Stimulated activated CD4-positive, alpha-beta T cell treated with anti-CD3 and anti-CD28 coated beads, Interleukin-12 subunit alpha, Interleukin-12 subunit beta, amount 100 ng/mL, for 24 hours (primary cell): ENCODE results near the gene TP73.
A peak's percentile ranks its signal among the peaks of the same experiment; 100 is the strongest.

ENCODE experiments used
- DNase-seq, 2 experiments: peaks; one replicate each; pipeline ENCODE4 v3.0.0-alpha.2; 2020; ENCODE audit warnings: low read depth in 2 of 2

Gene TP73

DNA sequence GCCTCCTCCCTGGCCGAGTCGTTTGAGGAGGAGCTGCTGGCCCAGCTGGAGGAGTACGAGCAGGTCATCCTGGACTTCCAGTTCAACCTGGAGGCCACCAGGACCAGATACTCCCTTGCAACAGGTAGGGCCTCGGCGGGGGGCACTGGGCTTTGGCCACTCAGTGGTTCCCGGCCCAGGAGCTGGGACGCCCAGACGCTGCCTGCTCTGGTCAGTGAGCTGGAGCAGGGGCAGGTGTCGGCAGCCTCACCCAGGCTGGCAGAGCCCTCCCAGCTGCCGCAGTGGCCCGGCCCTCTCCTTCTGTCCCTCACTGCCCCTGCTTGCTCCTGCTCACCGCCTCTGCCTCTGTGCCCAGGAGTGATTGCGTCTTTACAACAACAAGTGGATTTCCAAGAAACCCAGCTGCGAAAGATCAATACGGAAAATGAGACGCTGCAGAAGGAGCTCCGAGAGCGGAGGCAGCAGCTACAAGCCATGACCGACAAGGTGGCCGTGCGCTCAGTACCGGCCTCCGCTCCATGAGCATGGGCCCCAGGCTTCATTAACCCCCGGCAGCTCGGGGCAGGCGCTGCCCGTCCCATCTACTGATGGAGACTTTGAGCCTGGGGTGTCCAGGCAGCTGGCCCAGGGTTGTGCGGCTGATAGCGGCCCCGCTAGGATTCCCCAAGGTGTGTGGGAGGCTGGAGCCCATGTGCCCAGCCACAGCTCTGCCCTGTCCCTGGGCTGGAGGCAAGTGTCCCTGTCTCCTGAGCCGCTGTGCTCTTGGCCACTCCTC lies 111.2 kb downstream of the TP73 start:
- no peak for DNase-seq

DNA sequence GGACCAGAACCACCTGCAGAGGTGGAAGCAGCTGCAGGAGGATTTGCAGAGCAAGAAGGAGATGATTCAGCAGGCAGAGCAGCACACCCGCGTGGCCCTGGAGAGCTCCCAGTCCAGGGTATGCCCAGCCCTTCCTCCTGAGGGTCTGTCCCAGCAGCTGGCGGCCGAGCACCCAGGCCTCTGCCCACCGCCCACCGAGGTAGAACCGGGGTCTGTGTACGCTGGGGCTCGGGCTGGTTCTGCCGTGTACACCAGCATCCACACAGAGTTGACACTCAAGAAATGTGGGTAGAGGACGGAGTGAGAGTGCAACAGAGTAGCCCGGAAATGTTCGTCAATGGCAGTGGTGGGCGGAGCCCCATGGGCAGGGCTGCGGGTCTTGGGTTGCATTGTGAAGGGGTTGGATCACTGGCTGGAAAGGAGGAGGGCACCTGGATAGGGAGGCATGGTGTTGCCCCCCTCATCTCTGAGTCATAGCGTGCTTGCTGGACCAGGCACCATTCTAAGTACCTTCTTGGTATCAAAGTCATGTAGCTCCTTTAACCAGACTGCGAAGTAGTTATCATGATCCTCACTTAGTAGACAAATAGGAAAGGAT lies 115.1 kb downstream of the TP73 start:
- DNase-seq, result no peak

DNA sequence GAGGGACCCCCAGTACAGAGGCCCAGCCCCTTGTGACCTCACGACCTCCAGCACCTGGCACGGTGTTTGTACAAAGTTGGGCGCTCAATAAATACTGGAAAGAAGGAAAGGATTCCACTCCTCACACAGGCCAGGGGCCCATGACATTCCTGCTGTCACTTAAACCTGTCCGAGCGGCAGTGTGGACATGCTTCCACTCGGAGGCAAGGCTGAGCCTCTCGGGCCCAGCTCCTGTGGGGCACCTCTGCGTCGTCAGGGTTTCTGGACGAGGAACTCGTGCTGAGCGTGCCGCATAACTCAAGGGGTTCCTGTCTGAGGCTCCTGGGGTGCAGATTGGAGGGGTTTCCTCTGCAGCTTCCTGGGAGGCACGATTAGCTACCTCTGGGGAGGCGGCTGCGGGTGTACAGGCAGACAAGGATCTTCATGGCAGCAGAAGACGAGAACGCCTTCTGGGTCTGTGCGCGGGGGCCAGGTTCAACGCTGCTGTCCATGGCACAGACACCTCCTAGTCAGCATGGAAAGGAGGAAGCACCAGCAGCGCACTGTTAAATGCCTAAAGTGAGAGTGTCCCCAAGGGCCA lies 116.6 kb downstream of the TP73 start:
- DNase-seq, result no peak

DNA sequence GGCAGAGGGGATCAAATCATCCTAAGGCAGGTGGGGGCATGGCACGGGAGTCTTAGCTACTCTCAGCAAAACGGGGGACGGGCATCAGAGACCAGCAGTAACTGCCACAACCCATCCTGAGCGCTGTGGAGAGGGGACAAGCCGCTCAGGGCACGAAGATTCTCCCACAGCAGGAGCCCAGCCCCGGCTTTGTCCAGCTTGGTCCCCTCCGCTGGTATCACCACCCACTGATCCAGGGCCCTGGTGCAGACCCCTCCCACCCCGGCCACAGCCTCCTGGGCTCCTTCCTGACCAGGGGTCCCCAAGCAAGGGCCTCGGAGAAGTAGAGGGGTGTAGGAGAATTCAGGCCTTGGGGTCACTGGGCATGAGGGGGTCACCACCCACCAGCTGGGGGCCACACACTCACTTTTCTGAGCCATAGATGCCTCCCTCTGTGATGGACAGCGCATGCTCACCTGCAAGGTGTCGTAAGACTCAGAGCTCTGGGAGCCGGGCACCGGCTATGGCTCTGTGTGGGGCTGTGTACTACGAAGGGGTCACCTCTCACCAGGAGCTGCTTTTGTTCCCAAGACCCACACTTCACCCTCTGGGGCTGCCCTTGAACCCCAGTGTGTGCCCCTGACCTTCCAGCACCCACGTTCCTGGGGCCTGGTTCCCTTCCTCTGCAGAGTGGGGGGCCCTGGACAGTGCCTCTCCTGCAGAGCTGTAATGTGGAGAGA lies 117.9 kb downstream of the TP73 start:
- no peak for DNase-seq

DNA sequence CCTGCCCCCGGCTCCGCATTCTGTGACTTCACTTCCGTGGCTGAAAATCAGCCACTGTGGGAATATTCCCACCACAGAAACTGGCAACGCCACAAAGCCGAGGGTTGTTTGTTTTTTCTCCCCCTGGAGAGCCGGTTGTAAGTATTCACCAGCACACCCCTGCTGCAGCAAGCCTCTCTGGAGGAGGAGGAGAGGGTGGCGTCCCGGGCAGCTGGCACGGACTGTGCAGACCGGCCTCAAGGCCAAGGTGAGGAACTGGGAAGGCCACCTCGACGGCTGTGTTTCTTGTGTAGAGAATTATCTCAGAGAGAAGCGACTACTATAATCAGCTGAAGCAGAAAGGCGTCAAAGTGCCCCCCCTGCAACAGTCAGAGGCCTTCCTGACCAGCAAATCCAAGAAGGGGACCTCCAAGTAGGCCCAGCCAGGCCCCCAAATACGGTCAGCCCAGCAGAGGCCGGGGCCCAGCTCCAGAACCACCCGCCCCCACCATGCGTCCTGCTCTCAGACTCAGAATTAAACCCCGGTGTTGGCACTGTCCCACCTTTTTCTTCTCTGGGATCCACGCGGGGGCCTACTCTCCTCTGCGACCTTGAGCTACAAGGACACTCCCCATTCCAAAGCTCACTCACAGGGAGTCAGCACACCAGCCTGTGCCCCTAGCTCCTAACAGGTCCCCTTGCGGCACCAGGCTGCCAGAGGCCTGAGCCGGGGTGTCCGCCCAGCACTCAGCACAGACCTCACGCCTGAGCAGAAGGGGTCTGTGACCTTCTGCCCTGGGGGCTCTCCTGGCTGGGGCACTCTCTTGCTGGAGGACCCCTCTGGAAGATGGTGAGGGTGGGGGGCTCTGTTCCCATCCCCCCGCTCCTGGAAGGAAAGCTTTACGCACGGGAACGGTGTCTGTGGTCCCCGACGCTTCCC lies 119.1 kb downstream of the TP73 start:
- DNase-seq, result no peak

DNA sequence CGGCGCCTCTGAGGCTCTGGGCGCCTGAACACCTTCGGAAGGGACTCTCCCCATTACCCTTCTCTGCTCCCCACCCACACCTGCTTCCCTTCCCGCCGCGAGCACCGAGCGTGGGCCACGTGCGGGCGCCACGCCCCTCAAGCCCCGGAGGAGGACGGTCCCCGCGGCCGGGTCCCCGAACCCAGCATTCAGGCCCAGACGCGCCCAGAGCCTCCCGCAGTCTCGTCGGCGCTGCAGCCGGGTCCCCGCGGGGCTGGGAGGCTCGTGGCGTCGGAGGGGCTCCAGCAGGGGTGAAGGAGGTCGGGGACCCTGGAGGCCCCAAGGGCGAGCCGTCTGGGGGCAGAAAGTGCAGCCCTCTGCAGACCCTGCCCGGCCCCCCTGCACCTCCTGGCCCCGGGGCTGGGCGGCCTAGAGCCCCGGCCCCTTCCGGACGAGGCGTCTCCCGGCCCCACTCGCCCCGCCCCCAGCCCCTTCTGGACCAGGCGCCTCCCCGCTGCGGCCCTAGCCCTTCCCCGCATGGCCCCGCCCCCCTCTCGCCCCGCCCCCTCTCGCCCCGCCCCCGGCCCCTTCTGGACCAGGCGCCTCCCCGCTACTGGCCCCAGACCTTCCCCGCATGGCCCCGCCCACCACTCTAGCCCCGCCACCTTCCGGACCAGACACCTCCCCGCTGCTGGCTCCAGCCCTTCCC lies 119.9 kb downstream of the TP73 start:
- DNase-seq, result peak; percentile 70 to 90

DNA sequence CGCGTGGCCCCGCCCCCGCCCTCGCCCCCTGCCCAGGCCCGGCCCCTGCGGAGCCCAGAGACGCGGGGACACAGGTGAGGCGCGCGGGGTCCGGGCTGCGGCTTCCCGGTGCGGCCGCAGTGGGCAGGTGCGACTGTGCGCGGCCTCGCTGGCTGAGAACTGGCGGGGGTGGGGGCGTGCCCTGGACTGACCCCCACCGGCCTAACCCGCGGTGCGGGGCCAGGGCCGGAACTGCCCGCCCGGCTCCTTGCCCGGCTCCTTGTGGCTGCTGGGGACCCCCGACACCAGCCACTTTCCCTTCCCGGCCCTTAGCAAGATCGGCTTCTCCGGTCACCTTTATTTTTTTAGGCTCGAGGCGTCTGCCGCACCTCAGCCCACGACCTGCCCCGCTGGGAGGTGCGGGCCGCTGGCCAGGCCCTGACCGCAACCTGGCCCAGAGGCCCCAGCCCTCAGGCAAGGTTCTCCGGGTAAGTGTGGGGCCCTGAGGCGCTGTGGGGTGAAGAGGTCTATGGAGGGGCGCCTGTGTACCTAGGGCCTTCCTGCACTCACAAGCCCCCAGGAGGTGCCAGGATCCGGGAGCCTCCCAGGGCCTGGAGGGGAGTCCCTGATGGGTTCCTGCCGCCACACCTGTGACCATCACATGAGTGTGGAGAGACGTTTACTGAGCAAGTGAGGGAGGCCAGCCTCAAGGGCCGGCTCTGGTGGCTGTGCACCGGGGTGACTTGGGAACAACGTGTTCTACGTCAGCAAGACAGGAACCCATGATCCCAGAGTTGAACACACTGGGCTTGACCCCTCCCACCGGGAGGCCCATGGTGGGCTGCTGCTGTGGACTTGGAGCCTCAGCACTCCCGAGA lies 120.6 kb downstream of the TP73 start, which contains the start of gene SMIM1:
SMIM1 (plus strand) TSS at position 35 of the 857 bp plus-strand sequence. CDS start 2,625 bp downstream, outside the sequence.
- DNase-seq, result no peak

DNA sequence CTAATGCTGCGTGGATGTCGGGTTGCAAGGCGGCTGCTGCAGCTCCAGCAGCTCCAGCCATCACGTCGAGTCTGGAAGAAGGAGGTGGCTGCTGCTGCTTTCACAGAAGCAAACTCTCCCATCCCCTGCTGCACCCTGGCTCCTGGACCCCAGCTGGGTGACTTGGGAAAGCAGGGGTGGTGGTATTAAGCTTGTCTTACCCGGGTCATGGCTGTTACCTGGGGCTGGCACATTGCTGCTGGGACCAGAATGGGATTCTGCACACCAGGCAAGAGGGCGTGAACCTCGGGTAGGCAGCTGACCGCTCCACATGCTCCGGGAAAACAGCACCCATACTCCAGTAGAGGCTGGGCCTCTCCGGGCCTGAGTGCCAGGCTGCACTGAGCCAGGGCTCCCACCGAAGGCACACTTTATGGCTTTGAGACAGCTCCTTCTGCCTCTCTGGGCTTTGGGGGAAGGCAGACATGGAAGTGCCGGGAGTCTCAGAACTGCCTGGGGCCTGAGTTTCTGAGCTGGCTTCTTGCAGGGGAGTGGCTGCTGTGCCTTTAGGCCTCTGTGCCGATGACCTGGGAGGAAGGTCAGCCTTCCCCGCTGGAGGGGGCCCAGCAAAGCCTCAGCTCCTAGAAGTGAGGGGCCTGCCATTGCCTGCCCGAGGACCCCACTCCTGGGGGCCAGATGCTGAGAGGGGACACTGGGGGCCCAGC lies 121.4 kb downstream of the TP73 start:
- DNase-seq, result no peak

DNA sequence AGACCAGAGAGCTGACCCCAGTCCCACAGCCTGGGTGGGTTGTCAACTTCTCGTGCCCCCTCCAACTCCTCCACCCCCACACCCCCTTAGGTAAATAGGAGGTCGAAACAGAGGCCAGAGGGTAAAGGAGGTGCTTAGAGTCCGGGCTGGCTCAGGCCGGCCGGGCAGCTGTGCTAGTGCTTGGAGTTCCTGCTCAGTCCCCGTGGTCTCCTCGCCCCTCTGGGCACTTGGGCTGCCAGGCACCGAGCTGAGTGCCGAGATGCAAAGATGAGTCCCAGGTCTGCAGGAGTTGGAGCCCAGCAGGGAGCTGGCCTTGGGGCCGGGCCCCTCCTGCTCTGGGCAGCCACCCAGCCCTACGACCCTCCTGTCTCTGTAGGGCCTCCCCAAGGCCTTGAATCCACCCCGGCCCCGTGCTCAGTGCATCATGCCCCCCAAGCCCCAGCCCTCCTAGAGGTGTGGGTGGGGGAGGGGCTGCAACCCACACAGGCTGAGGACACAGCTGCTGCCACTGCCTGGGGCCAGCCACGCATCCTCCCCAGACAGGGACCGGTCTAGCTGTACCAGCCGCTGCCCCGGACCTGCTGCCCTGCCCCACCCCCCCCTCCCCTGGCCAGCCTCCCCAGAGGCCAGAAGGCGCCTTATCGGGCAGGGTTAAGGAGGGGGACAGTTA lies 122.1 kb downstream of the TP73 start:
- no peak for DNase-seq

DNA sequence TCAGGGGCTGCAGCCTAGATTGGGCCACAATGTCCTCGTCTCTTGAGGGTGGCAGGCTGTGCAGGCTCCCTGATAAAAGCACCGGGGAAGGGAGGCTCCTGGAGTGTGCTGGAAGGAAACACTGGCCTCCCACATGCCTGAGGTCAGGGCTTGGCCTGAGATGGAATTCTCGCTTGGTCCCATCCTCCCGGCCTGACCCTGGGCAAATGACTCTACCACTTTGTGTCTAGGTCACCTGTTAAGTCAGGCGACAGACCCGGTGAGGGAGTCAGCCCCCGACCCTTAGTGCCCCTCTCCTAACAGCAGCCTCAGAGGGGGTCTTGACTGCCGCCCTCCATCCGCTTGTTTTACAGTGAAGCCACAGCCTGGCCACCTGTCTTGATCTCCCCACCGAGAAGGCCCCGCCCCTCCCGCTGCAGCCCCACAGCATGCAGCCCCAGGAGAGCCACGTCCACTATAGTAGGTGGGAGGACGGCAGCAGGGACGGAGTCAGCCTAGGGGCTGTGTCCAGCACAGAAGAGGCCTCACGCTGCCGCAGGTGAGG lies 122.7 kb downstream of the TP73 start:
- no peak for DNase-seq

DNA sequence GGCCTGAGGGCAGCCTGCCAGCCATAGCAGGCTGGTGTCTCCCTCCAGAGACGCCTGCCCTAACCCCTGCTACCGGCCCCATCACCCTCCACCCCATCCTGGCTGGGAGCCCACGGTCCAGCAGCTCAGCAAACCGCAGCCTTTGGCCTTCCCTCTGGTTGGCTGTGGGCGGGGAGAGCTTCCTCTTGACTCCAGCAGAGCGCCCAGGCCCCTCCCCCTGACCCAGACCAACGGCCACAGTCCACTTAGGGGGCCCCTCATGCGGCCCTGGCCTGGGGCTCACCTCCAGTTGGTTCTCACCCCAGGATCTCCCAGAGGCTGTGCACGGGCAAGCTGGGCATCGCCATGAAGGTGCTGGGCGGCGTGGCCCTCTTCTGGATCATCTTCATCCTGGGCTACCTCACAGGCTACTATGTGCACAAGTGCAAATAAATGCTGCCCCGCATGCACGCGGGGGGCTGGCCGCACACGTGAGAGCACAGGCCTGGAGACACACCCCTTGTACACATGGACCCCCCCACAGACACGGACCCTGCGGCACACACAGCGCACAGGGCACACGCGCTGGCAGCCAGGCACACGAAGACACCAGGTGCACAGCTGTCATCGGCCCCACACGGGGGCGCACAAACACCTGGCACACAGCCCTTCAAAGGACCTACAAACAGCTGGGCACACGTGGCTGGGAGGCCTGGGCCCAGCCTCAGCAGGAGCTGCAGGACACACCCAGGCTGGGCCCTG lies 123.3 kb downstream of the TP73 start:
- DNase-seq, result peak in 1 of 2 experiments; percentile 26

DNA sequence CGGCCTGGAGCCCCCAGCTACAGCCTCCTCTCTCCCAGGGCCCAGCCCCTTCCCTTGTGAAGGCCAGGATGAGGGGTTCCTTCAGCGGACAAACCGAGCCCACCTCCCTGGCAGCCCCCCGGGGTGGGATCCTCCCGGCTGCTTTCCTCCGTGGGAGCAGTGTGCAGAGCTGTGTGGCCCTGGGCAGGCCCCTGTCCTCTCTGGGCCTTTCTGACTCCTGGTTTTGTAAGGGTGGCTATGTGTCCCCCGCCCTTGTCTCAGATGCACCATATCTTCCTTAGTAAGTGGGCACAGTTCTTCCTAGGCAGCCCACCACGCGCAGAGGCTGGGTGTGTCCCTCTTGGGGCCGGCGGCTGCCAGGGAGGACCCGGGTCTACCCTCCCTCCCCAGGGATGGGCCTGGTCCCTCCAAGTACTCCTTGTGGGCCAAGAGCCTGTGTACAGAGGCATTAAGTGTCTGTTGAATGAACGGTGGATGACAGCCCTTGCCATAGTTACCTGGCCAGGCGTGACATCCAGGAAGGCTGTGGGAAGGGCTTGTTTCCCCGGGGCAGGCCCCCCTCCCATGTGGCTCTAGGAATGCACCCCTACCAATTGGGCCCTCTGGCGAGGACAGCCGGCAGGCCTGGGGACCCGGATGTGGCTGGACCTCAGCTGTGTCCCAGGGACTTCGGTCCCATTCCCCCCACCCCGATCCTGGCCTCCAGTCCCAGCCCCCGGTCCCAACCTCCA lies 124.1 kb downstream of the TP73 start:
- no peak for DNase-seq

DNA sequence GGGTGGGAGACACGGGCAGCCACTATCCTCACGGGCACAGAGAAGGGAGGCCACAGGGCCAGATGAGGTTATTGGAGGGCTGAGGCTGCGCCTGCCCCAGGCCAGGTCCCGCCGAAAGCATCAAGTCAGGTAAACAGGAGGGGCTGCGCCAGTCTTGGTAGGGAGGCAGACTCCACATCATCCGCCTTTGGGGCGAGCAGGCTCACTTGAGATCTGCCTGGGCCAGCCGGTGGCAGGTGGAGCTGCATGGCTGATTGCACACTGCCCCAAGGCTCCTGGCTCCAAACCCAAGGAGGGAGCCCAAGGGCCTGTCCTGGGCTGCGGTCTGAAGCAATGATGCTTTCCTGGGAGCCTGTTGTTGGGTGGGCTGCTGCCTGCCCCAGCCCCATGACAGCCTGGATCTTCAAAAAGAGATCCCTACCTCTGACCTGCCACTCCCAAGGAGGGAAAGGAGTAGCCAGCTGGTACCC lies 124.8 kb downstream of the TP73 start:
- no peak for DNase-seq

DNA sequence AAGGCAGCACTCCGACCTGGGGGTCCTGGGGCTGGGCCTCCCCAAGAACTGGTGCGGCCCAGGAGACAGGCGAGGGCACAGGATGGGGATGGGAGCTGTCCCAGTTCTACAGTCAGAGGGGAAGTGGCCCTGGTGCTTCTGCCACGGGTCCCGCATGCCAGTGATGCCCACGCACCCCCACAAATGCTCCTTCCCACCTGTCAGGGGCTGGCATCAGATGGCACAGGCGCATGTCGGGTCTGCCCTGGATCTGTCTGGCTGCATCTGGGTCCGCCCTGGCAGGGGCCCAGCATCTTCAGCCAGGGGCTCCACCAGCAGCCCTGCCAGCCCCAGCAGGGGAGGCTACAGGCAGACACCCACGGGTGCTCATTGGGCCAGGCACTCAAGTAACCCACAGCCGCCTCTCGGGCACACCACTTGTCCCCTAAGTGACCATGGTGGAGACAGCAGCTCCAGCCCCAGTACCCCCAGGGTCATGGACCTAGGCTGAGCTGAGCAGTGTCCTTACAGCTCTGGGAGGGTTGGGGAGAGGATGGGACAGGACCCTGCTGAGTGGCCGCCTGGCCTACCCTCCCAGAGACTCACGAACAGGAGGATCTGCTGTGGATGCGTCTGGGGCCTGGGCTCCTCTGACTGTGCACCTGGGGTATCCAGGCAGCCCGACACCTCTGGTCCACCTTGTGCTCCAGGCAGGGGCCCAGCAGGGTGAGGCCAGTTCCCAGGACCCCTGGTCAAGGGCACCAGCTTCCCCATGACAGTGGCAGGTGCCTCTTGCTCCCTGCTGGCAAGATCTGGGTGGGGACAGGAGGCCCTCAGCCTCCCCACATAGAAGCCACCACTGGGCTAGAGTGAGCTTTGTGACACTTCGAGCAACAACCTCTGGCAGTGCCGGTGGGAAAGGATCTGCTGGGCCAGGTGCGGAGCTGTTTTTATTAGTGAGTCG lies 125.6 kb downstream of the TP73 start:
- DNase-seq, result no peak

DNA sequence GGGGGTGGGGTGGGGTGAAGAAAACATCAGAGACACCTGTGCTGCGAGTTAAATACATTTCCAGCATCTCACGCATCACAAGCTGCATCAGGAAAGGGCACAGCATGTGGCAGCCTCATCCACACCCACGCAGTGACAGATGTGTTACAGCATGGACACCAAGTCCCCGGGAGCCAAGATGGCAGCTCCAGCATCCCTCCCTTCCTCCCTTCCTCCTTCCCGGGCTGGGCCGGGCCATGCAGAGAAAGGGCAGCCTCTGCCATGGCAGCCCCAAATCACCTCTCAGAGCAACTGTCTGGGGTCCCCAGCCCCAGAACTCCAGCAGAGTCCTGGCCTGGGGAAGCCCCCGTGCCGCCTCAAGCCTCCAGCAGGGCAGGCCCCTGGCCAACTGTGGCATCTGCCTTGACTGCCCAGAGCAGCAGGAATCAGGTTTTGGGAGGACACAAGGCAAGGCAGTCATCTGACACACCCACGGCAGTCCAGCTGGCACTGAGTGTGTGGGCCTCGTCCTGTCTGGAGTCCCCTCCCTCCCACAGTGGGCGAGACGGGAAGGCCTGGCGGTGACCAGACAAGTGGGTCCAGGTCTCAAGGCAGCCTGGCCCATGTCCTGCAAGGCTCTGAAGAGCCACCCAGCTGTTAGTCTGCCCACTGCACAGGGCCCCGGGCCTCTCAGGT lies 126.4 kb downstream of the TP73 start:
- no peak for DNase-seq
